DND-41 (cell line): ENCODE data around the gene KIAA1549.

Source experiments
- CTCF ChIP-seq: IDR thresholded peaks from 2 replicates; pipeline ENCODE4 v1.5.1; 2012; ENCODE audit warnings: borderline replicate concordance, low read length, moderate library complexity, mild to moderate bottlenecking; ENCODE audit not compliant: poor library complexity, severe bottlenecking; ENCODE audit errors: extremely low read depth
- EZH2 ChIP-seq: IDR thresholded peaks from 3 replicates; pipeline ENCODE4 v1.6.1; 2012; ENCODE audit warnings: borderline replicate concordance, low read depth, mild to moderate bottlenecking, moderate library complexity, low read length, inconsistent platforms; ENCODE audit not compliant: severe bottlenecking

GRCh38 chr7:138799336-138800000 is 181.7 kb downstream of the KIAA1549 start:
- TF ChIP-seq CTCF (no peak), EZH2 (no peak)
